ENCODE measurements around the gene SBSN.

GRCh38 chr19:35507561-35507960, 20.6 kb downstream of the SBSN start:
- TF ChIP-seq GATA2 (IDR thresholded peaks at IDR 0.05; ENCODE audit: low read depth, low read length), result no peak
- TF ChIP-seq GATA3 (IDR thresholded peaks at IDR 0.05; ENCODE audit: low read depth, low read length), result no peak
